Measurements from ENCODE around the gene C1QL1.
A peak's percentile ranks its signal among the peaks of the same experiment; 100 is the strongest.
"Not testable (repeated sequence)": the region's sequence is repeated elsewhere in the genome, so short reads cannot be mapped to it uniquely, and the experiment has no call there.

The C1QL1 gene

DNA sequence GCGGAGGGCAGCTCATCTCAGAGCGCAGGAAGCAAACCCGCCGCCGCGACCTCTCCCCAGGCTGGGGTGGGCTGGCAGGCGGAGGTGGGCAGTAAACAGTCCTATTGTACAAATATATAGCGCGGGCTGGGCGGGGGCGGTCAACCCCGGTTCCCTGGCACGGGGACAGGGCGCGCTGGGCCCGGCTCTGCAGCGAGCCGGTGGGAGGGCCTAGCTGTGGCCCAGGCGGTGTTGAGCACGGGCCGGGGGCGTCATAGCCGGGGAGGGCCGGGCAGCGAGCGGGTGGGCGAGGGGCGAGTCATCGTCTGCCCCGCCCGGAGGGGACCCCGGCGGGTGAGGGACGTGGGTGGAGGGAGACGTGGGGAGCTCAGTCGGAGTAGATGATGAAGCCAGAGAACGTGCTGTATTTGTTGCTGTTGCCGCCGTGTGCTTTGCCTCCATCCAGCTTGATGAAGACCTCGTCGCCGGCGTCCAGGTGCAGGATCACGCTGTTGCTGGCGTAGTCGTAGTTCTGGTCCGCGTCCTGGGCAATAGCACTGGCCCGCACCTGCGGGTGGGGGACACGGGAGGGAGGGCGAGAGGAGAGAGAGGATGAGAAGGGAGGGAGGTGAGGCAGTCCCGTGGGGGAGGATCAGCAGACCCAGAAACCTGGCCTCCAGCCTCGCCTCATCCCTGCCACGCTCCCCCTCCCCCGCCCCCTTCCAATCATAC lies 8.1 kb downstream of the C1QL1 start:
- no peak for DNase-seq

DNA sequence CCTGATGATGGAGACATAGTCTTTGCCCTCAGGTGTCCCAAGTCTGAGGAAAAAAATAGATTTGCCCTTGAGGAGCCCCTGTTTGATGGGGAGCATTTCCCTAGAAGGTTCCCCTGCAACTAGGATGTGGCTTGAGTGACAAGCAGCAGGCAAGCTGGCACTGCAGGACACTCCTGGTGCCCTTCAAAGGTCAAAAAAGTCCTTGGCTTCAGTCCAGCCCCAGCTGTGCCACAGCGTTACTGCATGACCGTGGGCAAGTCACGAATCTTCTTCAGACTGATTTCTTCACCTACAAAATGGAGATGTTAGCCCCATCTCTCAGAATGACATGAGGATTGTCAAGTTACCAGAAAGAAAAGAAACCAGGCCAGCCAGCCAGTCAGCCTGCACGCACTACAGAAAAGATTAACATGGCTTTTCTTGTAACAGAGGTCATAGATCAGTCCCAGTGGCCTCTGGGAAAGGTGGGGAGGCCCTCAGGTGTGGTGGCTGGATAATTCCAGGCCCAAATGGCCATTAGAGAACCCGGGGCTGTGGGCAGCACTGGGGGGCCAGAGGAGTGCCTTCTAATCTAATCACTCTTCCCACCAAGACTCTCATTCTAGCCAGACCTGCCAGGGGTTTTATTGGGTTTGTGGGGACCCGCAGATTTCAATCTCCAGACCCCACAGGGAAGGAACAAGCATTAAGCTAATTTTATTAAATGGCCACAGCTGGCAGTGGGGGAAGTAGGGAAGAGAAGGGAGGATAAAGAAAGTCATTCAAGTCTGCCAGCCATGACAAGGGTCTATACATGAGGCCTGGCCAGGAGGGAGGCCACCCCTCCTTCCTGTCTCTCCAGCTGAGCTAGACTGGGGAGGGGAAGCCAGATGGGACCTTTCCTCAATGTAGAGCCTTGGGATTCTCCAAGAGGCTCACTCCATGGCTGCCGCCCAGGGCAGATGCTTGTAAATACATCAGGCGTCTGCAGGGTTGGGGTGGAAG lies 10.8 kb downstream of the C1QL1 start:
- DNase-seq, result no peak

DNA sequence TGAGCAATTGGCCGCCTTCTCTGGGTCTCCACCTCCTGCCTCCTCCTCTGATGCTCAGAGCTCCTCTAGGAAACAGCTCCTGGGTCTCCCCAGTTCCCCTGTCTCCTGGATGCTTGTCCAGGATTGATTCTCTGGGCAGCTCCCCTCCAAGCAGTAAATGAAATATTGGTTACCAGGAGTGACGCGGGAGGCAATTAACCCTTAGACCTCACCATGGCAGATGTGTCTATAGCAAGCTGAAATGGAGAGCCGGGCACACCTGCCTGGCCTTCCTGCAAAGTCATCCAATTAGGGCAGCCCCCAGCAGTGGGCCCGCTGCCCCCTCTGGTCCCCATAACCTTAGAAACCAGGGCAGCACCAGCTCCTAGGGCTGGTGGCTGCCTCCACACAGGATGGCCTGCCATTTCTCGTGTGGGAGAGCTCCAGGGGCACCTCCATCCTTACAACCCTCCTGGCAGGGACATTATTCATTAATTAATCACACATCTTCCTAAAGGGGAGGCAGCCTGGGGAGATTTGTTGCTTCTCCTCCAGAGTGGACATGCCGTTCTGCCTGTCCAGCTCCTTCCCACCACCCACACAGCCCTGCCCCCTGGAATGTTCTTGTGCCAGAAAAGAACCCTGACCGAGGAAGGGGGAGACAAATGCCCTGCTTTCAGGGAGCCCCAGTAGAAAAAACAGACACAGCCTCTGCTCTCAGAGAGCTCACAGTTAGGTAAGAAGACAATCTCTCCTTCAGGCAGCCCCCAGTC lies 12.3 kb downstream of the C1QL1 start:
- no peak for DNase-seq

DNA sequence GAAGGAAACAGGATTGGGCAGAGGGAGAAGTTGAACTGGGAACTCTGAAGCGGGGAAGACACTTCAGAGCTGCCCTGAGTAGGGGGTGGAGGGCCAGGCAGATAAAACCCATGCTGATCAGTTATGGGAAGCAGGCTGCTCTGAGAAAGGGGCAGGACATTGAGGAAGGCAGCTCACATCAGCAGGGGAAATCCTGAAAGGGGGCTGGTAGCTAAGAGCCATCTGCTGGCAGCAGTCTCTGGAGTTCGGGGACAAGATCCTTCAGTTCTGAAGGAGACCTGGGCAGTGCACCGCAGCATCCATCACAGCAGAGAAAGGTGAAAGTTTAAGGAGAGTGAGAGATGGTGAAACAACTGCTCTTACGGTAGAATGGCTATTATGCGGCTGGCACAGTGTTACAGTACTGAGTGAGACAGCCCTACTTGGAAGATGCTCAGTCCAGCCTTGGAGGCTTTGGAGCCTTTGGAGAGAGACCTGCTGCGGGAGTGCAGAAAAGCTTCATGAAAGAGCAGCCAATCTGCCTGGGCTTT lies 15.1 kb downstream of the C1QL1 start:
- no peak for DNase-seq

DNA sequence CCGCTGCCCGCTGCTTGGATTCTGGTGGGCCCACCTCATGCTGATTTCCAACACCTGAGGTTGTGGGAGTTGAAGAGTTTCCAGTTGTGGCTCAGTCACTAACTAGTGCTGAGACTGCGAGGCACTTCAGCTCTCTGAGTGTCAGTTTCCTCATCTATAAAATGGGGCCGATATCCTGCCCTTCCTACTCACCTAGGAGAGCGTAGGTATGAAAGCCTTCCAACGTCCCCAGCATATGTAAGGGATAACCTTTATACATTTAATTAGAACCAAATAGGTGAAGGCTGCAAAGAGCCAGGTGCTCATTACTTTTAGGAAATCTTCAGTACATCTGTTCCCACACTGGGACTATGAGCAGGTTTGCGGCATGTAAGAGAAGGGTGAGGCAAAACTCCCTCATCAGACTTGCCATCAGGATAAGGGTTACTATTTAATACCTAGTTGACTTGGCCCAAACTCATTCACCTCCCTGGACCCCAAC lies 19.7 kb downstream of the C1QL1 start:
- no peak for DNase-seq

DNA sequence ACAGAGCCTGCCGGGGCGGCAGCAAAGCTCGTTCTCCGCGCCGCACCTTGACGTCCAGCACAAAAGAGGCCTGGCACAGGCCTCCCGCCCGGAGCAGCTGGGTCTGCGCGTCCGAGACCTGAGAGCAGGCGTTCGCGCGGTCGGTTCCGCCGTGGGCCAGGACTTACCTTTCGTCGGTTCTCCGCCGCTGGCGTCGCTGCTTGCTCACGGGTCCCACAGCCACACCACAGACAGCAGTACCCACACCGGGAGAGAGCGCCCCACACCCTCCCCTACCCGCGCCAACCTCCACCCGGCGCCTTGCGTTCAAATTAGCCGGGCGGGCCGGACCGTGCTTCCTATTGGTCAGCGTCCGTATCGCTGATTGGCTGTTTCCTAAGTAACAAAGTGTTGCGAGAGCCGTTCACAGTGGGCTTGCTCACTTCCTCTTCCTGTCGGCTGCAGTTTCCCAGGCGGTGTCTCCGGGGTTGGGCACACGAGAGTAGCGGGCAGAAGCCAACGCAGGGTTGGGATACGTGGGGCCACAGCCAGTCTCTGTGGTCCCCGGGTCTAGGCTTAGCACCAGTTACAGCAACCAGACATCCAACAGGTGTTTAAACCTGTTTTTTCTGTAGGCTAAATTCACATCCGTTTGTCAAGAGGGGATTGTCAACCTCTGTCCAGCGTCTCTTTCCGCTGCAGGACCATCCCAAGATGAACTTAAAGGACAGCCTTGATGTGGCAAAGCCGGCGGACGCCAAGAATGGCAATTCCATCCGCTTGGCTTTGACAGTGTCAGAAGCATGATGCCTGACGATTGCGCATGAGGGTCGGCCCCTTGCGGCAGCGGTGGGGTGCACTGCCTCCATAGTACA lies 20.4 kb downstream of the C1QL1 start, which contains the start of gene KIF18B:
TSS of gene KIF18B (minus strand) at position 313 of the 854 bp plus-strand sequence. CDS start 11,429 bp downstream, outside the sequence.
- peak; percentile 96 for DNase-seq

DNA sequence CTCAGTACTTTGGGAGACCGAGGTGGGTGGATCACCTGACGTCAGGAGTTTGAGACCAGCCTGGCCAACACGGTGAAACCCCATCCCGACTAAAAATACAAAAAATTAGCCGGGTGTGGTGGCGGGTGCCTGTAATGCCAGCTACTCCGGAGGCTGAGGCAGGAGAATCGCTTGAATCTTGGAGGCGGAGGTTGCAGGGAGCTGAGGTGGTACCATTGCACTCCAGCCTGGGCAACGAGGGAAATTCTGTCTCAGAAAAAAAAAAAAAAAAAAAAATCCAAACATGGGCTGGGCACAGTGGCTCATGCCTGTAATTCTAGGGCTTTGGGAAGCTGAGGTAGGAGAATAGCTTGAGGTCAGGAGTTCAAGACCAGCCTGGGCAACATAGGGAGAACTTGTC lies 22.5 kb downstream of the C1QL1 start:
- DNase-seq, result not testable (repeated sequence)

DNA sequence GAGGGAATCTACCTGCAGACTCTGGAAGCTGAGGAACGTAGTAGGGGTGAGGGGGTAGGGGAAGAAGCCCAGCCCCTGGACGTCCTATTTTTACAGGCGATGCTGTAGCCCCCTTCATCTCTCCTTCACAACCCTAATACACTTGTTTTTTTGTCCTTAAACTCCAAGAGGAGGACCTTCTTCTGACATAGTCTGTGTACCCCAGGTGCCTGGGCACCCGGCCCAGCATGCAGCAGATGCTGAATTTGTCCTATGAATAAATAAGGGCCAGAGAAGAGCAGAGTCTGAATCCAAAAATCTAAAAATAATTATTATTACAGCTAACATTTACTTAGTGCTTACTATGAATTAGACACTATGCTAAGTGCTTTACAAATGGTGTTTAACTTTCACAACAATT lies 25.6 kb downstream of the C1QL1 start:
- DNase-seq, result no peak

DNA sequence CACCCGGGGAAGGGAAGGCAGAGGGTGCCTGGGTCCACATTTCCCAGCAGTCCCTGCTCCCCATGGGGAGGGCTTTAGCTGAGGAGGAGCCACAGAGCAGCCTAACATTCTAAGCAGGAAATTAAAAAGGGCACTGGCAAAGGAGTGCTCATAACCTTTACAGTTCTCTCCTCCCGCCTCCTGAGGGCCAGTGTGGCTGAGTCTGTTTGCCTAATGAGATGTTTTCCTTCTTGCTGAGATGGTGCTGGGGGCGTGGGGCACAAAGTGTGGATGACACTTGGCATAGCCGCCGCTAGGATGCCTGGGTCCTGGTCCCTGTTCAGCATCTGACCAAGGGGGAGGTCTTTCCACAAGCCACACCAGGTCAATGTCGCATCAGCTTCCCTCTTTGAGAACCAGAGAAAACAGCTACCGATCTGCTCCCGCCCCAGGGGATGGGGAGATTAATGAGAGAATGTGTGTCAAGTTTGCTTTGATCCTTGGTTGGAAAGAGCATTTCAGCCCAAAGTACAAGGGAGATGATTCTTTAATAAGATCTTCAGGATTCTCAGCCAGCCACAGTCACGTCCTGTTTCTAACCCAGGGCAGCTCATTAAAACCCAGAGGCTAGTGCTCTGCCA lies 26.3 kb downstream of the C1QL1 start:
- no peak for DNase-seq

DNA sequence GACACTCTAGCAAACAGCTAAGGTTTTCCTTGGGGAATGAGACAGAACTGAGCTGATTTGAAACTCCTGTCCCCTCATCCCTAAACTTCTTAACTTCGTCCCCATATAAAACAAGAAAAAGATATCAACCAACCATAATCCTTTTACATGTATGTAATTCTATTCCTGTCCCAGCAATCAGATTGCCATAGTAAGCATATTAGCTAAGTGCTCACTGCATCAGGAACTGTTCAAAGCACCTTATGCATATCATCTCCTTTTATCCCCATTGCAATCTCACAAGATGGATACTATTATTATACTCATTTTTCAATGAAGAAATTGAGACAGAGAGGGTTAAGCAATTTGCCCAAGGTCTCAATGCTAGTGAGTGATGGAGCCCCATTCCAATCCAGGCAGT lies 27.3 kb downstream of the C1QL1 start:
- no peak for DNase-seq

DNA sequence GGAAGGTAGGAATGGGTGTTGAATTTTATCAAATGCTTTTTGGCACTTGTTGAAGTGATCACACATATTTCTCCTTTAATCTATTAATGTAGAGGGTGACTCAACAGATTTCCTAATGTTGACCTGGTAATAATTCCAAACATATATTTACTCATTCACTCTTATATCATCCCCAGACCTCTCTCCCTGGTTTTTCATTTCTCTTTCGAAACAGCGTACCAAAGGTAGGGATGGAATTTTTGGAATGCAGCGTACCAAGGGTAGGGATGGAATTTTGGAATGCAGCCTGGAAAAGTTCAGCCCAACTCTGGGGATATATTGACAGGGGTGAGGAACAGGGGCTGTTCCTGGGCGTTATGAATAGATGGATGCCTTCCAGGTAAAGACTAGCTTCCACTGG lies 27.8 kb downstream of the C1QL1 start:
- no peak for DNase-seq

DNA sequence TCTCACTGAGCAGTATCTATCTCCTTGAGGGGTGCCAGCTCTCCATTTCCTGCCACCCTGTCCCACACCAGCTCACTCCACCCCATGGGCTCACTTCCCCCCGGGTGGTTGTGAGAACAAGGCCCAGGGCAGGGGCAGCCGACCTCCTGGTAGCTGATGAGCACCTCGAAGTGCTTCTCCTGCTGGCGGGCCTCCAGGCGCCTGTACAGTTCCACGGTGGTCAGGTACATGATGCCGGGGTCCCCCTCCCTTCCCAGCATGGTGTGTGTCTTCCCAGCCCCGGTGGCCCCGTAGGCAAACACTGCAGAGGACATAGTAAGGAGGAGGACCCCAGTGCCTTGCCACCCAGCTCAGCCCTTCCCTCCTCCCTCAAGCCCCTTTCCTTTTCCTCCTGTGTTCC lies 33.0 kb downstream of the C1QL1 start:
- DNase-seq, result no peak

DNA sequence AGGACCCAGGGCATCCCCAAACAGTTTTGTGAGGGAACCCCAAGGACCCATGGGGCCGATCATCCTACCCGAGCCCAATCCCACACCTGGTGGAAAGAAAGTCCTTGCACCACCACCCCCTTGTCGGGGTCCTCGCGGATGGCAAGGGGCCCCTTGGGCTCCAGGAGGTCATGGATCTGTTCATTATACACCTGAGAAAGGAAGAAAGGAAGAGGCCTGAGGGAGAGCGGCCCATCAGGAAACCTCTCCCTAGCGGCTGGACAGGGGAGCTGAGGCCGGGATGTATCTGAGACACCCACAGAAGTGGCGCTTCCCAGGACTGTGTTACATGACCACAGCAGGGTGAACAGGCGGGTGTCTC lies 33.4 kb downstream of the C1QL1 start:
- no peak for DNase-seq

DNA sequence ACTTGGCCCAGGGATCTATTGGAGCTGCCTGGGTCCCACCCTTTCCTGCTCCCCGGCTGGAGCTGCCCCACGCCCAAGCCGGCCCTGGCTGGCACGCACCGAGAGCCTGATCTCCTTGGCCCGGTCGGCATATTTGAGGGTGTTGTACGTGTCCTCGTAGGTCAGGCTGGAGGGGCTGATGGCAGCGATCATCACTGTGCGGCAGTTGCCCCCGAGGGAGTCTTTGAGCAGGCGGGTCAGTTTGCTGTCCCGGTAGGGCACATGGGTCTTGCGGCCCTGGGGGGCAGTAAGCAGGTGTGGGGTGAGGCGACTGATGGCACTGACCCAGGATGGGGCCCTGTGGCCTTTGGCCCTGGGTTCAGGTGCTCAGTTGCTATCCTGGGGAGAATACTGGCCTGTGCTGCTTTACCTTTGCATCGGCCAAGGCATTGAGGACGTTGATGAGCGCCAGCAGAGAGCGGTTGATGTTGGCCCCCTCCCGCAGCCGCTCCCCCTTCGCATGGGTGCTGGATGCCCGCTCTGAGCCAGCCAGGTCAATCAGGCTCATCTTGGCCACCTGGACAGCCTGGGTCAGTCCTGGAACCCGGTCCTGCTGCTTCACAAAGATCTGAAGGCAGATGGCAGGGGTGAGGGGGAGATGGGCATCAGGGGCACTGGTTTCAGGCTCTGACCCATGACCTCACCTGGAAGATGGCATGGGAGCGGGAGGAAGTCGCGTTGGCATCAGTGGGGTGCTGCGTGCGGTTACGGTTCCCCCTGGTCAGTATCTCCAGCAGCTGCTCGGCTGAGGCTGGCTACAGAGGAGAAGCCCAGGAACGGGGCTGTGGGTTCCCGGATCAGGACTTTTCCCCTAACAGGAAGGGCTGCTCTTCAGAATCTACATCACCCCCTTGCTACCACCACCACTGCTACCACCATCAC lies 34.0 kb downstream of the C1QL1 start:
- DNase-seq, result no peak

DNA sequence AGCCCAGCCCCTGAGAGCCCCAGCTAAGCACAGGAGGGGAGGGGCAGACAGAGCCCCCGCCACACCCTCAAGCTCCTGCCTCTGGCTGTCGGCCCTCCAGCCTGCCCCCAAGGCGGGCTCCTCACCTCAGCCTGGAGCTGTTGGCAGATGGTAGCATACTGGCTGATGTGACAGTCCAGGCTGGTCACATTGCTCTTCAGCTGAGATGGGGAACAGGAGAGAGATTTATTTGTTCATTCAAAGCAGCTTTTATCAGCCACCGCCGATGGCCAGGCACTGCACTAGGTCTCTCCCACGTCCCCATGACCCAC lies 35.4 kb downstream of the C1QL1 start:
- DNase-seq, result no peak

DNA sequence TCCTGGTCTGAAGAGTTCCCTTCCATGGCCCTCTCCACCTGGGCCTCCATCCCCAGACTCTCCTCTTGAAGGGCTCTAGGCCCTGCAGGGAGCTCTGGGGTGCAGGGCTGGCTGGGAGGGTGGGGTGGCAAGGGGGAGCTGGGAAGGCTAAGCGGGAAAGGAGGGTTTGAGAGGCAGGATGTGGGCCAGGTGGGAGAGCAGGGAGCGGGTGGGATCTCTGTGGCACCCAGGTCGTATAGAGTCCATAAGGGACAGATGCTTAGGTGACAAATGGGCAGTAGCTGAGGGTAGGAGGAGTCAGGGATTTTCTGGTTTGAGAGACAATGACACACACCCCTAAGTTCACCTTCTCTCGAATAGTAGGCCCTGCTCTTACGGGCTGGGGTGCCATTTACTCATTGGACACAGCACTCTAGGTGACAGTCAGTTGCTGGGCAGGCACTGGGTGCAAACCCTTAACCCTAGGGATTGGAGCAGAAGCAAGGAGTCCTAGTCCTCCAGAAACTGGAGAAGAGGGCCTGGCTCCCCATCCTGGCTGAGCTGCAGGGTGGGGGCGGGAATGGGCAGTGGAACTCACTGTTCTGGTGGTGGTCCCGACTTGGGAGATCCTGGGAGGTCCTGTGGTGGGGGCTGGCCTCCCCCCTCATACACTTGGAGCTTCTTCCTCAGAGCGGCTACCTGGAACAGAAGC lies 35.9 kb downstream of the C1QL1 start:
- DNase-seq, result no peak

DNA sequence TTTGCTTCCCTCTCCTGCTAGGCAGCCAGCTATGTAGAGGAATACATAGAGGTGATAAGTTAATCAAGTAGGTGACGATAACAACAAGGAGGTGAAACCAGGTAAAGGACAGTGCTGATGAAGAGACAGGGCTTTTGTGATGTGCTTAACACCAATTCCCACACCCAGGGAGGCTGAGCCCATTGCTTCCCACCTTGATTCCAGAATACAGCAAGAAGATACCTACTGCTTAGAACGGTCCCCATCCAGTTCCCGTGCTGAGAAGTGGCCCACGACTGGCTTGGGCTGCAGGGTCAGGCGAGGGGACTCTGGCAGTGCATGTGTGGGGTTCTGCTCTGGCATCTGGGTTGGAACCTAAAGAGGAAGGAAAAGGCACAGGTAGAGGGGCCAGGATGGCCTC lies 36.7 kb downstream of the C1QL1 start:
- DNase-seq, result no peak

DNA sequence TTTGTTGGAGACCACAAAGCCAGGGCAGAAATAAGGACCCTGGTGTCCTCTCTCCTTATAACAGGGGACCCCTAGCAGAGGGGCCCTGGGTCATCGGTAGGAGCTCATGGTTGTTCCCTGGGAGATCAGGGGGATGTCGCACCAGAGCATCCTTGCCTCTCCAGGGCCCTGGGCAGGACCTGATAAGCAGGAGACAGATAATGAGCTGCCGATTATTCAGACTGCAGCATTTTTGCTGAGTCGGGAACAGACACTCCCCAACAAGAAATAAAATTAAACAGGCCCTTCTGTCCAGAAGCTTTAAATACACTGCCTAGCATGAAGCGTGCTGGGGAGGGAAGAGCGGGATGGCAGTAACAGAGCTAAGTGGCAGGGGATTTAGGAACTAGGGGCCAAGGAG lies 37.4 kb downstream of the C1QL1 start:
- no peak for DNase-seq

DNA sequence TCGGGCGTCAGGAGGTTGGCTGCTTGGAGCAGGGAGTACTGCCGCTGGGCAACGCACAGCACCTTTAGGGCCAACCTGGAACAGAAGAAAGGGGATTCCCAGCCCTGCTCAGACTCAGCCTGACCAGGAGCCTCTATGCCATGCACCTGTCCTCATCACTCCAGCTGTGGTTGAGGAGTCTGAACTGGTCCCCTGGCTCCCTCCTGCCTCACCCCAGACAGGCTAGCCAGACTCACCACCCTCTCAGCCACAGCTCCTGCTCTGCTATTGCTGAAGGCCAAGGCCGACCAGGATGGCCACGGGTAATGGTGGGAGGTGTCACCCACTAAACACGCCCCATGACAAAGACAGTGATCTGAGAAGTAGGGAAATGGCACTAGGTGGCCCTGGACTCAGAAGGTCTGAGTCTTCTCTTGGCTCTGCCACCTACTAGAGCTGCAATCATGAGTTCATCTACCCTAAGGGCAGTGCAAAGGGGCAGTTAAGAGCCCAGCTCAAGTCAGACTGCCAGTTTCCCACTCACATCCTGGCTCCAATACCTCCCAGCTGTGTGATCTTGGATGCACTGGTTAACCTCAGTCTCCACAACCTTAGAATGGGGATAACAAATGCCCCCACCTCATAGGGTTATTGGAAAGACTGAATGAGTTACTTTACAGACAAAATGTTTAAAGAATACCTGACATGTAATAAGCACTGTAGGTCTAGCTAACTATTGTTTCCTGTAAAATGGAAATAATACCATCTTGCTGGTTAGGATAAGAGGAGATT lies 39.0 kb downstream of the C1QL1 start:
- no peak for DNase-seq
